Peyer's patch (tissue), 4 donors: ENCODE measurements around the gene COMTD1.

Source experiments
- CTCF ChIP-seq, 6 experiments: fragments of 450-650 bp in 4 of 6; fragments of 200-600 bp in 2 of 6; sonication (generic) in 1 of 6; IDR thresholded peaks; one replicate each; pipeline ENCODE4 v1.5.1; 2017 to 2019; ENCODE audit warnings: antibody characterized with exemption in 6 of 6, mild to moderate bottlenecking in 3 of 6, moderate library complexity in 1 of 6
- POLR2A ChIP-seq, 2 donors: fragments of 450-650 bp; IDR thresholded peaks; one replicate each; pipeline ENCODE4 v1.5.1; 2017; ENCODE audit warnings: antibody characterized with exemption in 2 of 2, mild to moderate bottlenecking in 2 of 2, moderate library complexity in 2 of 2

DNA sequence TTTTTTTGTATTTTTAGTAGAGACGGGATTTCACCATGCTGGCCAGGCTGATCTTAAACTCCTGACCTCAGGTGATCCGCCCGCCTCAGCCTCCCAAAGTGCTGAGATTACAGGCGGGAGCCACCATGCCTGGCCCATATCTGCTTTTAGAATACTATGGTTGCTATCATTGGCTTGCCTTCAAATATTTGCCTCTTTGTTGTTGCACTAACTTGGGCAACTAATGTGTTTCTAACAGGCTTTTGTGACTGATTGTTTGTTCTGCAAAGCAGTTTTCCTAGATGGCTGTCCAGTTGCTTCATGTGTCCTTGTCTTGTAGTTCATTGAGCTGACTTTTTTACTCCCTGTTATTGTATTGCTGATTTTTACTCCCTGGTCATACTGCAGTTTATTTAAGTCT lies 15.5 kb downstream of the COMTD1 start:
- no peak for TF ChIP-seq POLR2A (IDR thresholded peaks at IDR 0.05)
- TF ChIP-seq CTCF (IDR thresholded peaks at IDR 0.05) = no peak
